ENCODE results near the gene DNM3. TPM values are rescaled to one million over a fixed set of nuclear protein-coding genes. Genes with fewer than 3 reads are reported as not detected.

Gene DNM3
- total RNA-seq, 1 experiment from 2014 or later: 0.11 TPM

- intact Hi-C loops (cut with micrococcal nuclease; ENCODE audit: unreplicated experiment): no loop called here
- Mint-ChIP-seq H3K27me3 (ENCODE audit: insufficient read depth, unreplicated experiment) (no peaks in the 10 kb centered on the region), H3K9me3 (ENCODE audit: unreplicated experiment) (peaks cover 12% of the 10 kb centered on the region), H3K4me1 (ENCODE audit: low read depth, unreplicated experiment) (no peaks in the 10 kb centered on the region), H3K36me3 (ENCODE audit: insufficient read depth, unreplicated experiment) (no peaks in the 10 kb centered on the region), H3K27ac (ENCODE audit: unreplicated experiment) (no peak overlapping the region), H3K4me3 (ENCODE audit: unreplicated experiment) (no peak overlapping the region)
- Histone ChIP-seq H3K4me3 (ENCODE audit: low read depth, low read length) (no peak overlapping the region), H3K9me3 (no peaks in the 10 kb centered on the region), H3K36me3 (ENCODE audit: control insufficient read depth, insufficient read depth, low read length) (no peaks in the 10 kb centered on the region), H3K4me1 (no peaks in the 10 kb centered on the region), H3K27me3 (replicated peaks; ENCODE audit: control insufficient read depth, insufficient read depth, low read length) (no peaks in the 10 kb centered on the region)
- TF ChIP-seq, protein P1, sequence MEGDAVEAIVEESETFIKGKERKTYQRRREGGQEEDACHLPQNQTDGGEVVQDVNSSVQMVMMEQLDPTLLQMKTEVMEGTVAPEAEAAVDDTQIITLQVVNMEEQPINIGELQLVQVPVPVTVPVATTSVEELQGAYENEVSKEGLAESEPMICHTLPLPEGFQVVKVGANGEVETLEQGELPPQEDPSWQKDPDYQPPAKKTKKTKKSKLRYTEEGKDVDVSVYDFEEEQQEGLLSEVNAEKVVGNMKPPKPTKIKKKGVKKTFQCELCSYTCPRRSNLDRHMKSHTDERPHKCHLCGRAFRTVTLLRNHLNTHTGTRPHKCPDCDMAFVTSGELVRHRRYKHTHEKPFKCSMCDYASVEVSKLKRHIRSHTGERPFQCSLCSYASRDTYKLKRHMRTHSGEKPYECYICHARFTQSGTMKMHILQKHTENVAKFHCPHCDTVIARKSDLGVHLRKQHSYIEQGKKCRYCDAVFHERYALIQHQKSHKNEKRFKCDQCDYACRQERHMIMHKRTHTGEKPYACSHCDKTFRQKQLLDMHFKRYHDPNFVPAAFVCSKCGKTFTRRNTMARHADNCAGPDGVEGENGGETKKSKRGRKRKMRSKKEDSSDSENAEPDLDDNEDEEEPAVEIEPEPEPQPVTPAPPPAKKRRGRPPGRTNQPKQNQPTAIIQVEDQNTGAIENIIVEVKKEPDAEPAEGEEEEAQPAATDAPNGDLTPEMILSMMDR (IDR thresholded peaks at IDR 0.05; ENCODE audit: insufficient read depth in 1 of 2, low read depth in 1 of 2, low read length in 1 of 2, severe bottlenecking in 1 of 2, unreplicated experiment in 1 of 2): no peak
- CTCF ChIA-PET: no interaction called here
- POLR2A ChIA-PET: no interaction called here
- BruUV-seq (replicated peaks): no TSS peak
- no peak for DNase-seq
Observed at GRCh38 chr1:172120381-172120780, 279.1 kb downstream of the DNM3 start.

- Mint-ChIP-seq H3K4me1 (ENCODE audit: low read depth, unreplicated experiment) (no peaks in the 10 kb centered on the region), H3K27me3 (ENCODE audit: insufficient read depth, unreplicated experiment) (no peaks in the 10 kb centered on the region), H3K36me3 (ENCODE audit: insufficient read depth, unreplicated experiment) (no peaks in the 10 kb centered on the region), H3K9me3 (ENCODE audit: unreplicated experiment) (peaks cover 12% of the 10 kb centered on the region), H3K4me3 (ENCODE audit: unreplicated experiment) (no peak overlapping the region), H3K27ac (ENCODE audit: unreplicated experiment) (no peak overlapping the region)
- TF ChIP-seq, protein P1 (IDR thresholded peaks at IDR 0.05; ENCODE audit: insufficient read depth in 1 of 2, low read depth in 1 of 2, low read length in 1 of 2, severe bottlenecking in 1 of 2, unreplicated experiment in 1 of 2): no peak
- Histone ChIP-seq H3K27me3 (replicated peaks; ENCODE audit: control insufficient read depth, insufficient read depth, low read length) (no peaks in the 10 kb centered on the region), H3K9me3 (no peaks in the 10 kb centered on the region), H3K36me3 (ENCODE audit: control insufficient read depth, insufficient read depth, low read length) (no peaks in the 10 kb centered on the region), H3K4me1 (no peaks in the 10 kb centered on the region), H3K4me3 (ENCODE audit: low read depth, low read length) (no peak overlapping the region)
- no peak for DNase-seq
- no TSS peak for BruUV-seq (replicated peaks)
- ChIA-PET POLR2A (no interaction called here), CTCF (no interaction called here)
- intact Hi-C loops (cut with micrococcal nuclease; ENCODE audit: unreplicated experiment): no loop called here
Observed at GRCh38 chr1:172121081-172121717, 279.9 kb downstream of the DNM3 start.

- H3K27me3 Mint-ChIP-seq (ENCODE audit: insufficient read depth, unreplicated experiment): no peaks in the 10 kb centered on the region
- BruUV-seq (replicated peaks): no TSS peak
- intact Hi-C loops (cut with micrococcal nuclease; ENCODE audit: unreplicated experiment): no loop called here
Observed at GRCh38 chr1:172122381-172122780, 281.1 kb downstream of the DNM3 start.

More at GRCh38 chr1:172122381-172122780, 281.1 kb downstream of the DNM3 start:
- Histone ChIP-seq H3K4me3 (ENCODE audit: low read depth, low read length) (no peak overlapping the region), H3K27me3 (replicated peaks; ENCODE audit: control insufficient read depth, insufficient read depth, low read length) (no peaks in the 10 kb centered on the region), H3K9me3 (no peaks in the 10 kb centered on the region), H3K36me3 (ENCODE audit: control insufficient read depth, insufficient read depth, low read length) (no peaks in the 10 kb centered on the region), H3K4me1 (no peaks in the 10 kb centered on the region)
- H3K27ac Mint-ChIP-seq (ENCODE audit: unreplicated experiment): no peak overlapping the region
- ChIA-PET POLR2A (no interaction called here), CTCF (no interaction called here)
- no peak for DNase-seq
- no peaks in the 10 kb centered on the region for H3K4me1 Mint-ChIP-seq (ENCODE audit: low read depth, unreplicated experiment)
- H3K36me3 Mint-ChIP-seq (ENCODE audit: insufficient read depth, unreplicated experiment): no peaks in the 10 kb centered on the region
- no peak overlapping the region for H3K4me3 Mint-ChIP-seq (ENCODE audit: unreplicated experiment)
- H3K9me3 Mint-ChIP-seq (ENCODE audit: unreplicated experiment): peaks cover 12% of the 10 kb centered on the region
- TF ChIP-seq, protein P1 (IDR thresholded peaks at IDR 0.05; ENCODE audit: insufficient read depth in 1 of 2, low read depth in 1 of 2, low read length in 1 of 2, severe bottlenecking in 1 of 2, unreplicated experiment in 1 of 2): no peak

All from Caco-2 (cell line).